HepG2 (cell line): ENCODE measurements around the gene LOXL3. TPM values are rescaled to one million over a fixed set of nuclear protein-coding genes. Genes with fewer than 3 reads are reported as not detected.
A peak's percentile ranks its signal among the peaks of the same experiment; 100 is the strongest.

Source experiments
- AGO2 ChIP-seq: fragments of 200-400 bp; formaldehyde crosslinking; optimal IDR thresholded peaks from 2 replicates; pipeline ENCODE3; 2017; ENCODE audit warnings: mild to moderate bottlenecking, low read depth, low read length, moderate library complexity
- NRL ChIP-seq: sonication (generic); formaldehyde crosslinking; IDR thresholded peaks from 2 replicates; pipeline ENCODE4 v1.5.0; 2020; ENCODE audit warnings: missing genetic modification reagents, mild to moderate bottlenecking, moderate library complexity, borderline replicate concordance
- ZC3H13 ChIP-seq: sonication (generic); formaldehyde crosslinking; IDR thresholded peaks from 2 replicates; pipeline ENCODE4 v1.8.1; 2023; ENCODE audit warnings: mild to moderate bottlenecking, missing genetic modification reagents, moderate library complexity
- ZNF138 ChIP-seq: sonication (generic); formaldehyde crosslinking; IDR thresholded peaks from 2 replicates; pipeline ENCODE4 v1.5.0; 2020; ENCODE audit warnings: mild to moderate bottlenecking, low read depth, missing genetic modification reagents
- polyA plus RNA-seq, 8 experiments: library from polyadenylated mRNA; depleted of rRNA in 3 of 8; stranded (reverse) in 7 of 8; unstranded in 1 of 8; fragments of >200 nt; fragmentation: Illumina TruSeq in 4 of 8; extraction: Trizol in 4 of 8; gene quantifications; 2 replicates each; pipeline versions ENCODE4 v1.2.1 to v1.2.3, GENCODE V29; 2011 to 2016; ENCODE audit warnings: low read depth in 4 of 8, missing spikeins in 1 of 8, mixed read lengths in 1 of 8; ENCODE audit not compliant: insufficient read depth in 1 of 8
- total RNA-seq, 5 experiments: library from RNA; depleted of rRNA; stranded (reverse); fragments of >200 nt; fragmentation: Illumina TruSeq; extraction: Trizol; gene quantifications; 2 replicates each; pipeline ENCODE4 v1.2.3, GENCODE V29; 2016; ENCODE audit warnings: low read depth in 1 of 5
- TF ChIP-seq, protein P1 (sequence below): sonication (generic); formaldehyde crosslinking; IDR thresholded peaks from 2 replicates; pipeline ENCODE4 v1.5.1; 2020; ENCODE audit warnings: mild to moderate bottlenecking, missing genetic modification reagents, moderate library complexity
- TF ChIP-seq, protein P2 (sequence below): sonication (generic); formaldehyde crosslinking; IDR thresholded peaks from 2 replicates; pipeline ENCODE4 v1.5.0; 2020; ENCODE audit warnings: mild to moderate bottlenecking, missing genetic modification reagents

Gene LOXL3
- total and polyA plus RNA-seq, 2 of the 13 experiments (the other 11 are each of a cell fraction or from before 2014, with no cell fraction given) = 0.55 to 6.5 TPM

DNA sequence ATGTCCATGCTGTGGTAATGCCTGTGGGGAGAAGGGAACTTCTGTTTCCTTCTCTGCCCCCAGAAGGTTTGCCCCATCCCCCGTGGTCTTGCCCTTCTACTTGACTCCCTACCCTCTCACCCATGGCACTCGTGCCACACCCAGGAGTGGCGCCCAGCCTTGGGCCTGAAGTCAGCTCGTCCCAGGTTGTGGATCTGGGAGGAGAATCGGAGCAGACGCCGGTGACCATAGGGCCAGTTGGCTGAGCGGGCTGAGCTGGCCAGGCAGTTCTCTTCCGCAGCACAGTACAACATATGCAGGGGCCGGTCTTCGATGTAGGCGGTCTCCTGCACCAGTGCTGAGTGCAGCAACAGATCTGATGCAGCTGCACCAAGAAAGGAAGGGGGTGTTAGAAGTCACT is 19.3 kb downstream of the LOXL3 start (continued):
- TF ChIP-seq, protein P1, sequence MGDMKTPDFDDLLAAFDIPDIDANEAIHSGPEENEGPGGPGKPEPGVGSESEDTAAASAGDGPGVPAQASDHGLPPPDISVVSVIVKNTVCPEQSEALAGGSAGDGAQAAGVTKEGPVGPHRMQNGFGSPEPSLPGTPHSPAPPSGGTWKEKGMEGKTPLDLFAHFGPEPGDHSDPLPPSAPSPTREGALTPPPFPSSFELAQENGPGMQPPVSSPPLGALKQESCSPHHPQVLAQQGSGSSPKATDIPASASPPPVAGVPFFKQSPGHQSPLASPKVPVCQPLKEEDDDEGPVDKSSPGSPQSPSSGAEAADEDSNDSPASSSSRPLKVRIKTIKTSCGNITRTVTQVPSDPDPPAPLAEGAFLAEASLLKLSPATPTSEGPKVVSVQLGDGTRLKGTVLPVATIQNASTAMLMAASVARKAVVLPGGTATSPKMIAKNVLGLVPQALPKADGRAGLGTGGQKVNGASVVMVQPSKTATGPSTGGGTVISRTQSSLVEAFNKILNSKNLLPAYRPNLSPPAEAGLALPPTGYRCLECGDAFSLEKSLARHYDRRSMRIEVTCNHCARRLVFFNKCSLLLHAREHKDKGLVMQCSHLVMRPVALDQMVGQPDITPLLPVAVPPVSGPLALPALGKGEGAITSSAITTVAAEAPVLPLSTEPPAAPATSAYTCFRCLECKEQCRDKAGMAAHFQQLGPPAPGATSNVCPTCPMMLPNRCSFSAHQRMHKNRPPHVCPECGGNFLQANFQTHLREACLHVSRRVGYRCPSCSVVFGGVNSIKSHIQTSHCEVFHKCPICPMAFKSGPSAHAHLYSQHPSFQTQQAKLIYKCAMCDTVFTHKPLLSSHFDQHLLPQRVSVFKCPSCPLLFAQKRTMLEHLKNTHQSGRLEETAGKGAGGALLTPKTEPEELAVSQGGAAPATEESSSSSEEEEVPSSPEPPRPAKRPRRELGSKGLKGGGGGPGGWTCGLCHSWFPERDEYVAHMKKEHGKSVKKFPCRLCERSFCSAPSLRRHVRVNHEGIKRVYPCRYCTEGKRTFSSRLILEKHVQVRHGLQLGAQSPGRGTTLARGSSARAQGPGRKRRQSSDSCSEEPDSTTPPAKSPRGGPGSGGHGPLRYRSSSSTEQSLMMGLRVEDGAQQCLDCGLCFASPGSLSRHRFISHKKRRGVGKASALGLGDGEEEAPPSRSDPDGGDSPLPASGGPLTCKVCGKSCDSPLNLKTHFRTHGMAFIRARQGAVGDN (CRISPR knock-in tag) = 0 out of 2 replicates have a peak, but pooled peaks have one; percentile 9
- TF ChIP-seq, protein P2, sequence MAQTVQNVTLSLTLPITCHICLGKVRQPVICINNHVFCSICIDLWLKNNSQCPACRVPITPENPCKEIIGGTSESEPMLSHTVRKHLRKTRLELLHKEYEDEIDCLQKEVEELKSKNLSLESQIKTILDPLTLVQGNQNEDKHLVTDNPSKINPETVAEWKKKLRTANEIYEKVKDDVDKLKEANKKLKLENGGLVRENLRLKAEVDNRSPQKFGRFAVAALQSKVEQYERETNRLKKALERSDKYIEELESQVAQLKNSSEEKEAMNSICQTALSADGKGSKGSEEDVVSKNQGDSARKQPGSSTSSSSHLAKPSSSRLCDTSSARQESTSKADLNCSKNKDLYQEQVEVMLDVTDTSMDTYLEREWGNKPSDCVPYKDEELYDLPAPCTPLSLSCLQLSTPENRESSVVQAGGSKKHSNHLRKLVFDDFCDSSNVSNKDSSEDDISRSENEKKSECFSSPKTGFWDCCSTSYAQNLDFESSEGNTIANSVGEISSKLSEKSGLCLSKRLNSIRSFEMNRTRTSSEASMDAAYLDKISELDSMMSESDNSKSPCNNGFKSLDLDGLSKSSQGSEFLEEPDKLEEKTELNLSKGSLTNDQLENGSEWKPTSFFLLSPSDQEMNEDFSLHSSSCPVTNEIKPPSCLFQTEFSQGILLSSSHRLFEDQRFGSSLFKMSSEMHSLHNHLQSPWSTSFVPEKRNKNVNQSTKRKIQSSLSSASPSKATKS (CRISPR knock-in tag) = no peak
- peak; percentile 77 for TF ChIP-seq AGO2
- TF ChIP-seq NRL (CRISPR knock-in tag) = peak; percentile 43; the same call in 1 of the 2 replicates
- TF ChIP-seq ZC3H13 = 0 out of 2 replicates have a peak, but pooled peaks have one; percentile 40
- no peak for TF ChIP-seq ZNF138 (CRISPR knock-in tag)
